AG09309 (cell line): Measurements from ENCODE around the gene FRAS1.
A peak's percentile ranks its signal among the peaks of the same experiment; 100 is the strongest.

ENCODE experiments used
- DNase-seq: peaks from one replicate; pipeline ENCODE4 v3.0.0-alpha.2; 2010; ENCODE audit warnings: low read depth
- H3K4me3 ChIP-seq: 2 replicates; pipeline ENCODE4 v1.5.1; 2011; ENCODE audit warnings: mild to moderate bottlenecking, low read depth, low read length, moderate library complexity; ENCODE audit not compliant: control insufficient read depth
- TF ChIP-seq, protein P1 (sequence below): IDR thresholded peaks from 2 replicates; pipeline ENCODE4 v1.5.1; 2011; ENCODE audit warnings: mild to moderate bottlenecking, low read depth, low read length, inconsistent platforms; ENCODE audit not compliant: insufficient read depth, control insufficient read depth; ENCODE audit errors: missing control alignments

FRAS1 gene

DNA sequence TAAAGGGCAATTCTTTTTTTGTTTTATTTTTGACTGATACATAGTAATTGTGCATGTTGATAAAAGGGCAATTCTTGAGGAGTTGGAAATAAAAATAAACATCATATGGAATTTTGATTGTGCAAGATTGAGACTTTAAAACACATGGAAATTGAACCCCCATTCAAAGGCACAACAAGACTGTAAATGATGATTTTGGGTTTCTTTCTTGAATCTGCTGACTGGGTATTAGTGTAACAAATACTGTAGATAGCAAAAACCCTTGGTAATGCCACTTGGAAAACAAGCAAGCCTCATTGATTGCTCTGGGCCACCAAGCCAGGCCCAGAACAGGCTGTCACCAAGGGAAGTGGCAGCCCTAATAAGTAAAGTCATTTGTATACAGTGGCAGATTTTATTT is 421.4 kb downstream of the FRAS1 start:
- DNase-seq, result no peak
- TF ChIP-seq, protein P1, sequence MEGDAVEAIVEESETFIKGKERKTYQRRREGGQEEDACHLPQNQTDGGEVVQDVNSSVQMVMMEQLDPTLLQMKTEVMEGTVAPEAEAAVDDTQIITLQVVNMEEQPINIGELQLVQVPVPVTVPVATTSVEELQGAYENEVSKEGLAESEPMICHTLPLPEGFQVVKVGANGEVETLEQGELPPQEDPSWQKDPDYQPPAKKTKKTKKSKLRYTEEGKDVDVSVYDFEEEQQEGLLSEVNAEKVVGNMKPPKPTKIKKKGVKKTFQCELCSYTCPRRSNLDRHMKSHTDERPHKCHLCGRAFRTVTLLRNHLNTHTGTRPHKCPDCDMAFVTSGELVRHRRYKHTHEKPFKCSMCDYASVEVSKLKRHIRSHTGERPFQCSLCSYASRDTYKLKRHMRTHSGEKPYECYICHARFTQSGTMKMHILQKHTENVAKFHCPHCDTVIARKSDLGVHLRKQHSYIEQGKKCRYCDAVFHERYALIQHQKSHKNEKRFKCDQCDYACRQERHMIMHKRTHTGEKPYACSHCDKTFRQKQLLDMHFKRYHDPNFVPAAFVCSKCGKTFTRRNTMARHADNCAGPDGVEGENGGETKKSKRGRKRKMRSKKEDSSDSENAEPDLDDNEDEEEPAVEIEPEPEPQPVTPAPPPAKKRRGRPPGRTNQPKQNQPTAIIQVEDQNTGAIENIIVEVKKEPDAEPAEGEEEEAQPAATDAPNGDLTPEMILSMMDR, result no peak
- no peak overlapping the region for H3K4me3 ChIP-seq

DNA sequence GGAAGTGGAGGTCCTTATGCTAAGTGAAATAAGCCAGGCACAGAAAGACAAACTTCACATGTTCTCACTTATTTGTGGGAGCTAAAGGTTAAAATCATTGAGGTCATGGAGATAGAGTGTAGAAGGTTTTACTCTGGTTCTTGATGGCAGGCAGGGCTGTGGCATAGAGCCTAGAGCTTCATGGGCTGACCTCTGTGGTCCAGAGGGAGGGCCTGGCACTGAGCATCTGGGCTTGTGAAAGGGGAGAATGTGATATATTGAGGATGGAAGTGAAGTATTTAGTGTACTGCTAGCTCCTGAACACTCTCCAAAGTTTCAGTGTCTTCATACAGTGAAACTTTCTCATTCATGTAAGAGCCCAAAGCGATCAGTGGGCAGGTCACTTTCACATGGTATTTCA is 423.2 kb downstream of the FRAS1 start:
- TF ChIP-seq, protein P1, result no peak
- no peak for DNase-seq

DNA sequence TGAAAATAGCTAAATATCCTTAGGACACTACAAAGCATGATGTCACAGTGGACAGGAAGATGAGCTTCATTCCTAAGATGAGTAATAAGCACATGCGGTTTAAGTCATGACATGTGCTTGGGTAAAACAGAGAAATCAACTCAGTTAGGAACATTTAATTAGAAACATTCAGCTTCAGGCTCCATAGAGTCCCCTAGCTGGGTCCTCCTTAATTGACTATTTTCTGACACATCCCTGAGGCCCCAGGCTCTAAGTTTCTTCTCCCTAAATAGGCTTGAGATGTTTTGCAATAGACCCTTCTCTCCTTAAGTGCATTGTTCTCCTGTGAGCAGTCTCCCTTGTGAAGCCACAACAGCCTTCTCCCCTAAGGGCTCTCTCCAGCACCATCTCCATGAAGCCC is 424.1 kb downstream of the FRAS1 start:
- TF ChIP-seq, protein P1, result no peak
- DNase-seq, result peak; percentile 86

More for the DNA sequence above, 423.2 kb downstream of the FRAS1 start:
- no peak overlapping the region for H3K4me3 ChIP-seq

DNA sequence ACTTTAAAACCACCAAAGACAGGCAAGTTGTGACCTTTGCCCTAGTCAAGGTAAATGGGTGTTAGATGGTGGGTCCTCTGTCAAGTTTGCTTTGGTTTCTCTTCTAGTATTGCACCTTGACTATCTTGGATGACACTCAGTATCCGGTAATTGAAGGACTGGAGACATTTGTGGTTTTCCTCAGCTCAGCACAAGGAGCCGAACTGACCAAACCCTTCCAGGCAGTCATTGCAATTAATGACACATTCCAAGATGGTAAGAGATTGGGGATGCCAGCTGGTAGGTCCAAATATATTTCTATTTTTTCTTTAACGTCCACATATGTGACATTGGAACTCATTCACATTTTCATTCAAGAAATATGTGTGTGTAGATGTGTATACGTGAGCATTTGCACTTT is 425.2 kb downstream of the FRAS1 start:
- DNase-seq, result no peak
- TF ChIP-seq, protein P1, result no peak
- no peak overlapping the region for H3K4me3 ChIP-seq

More for the DNA sequence above, 424.1 kb downstream of the FRAS1 start:
- H3K4me3 ChIP-seq, result no peak overlapping the region

DNA sequence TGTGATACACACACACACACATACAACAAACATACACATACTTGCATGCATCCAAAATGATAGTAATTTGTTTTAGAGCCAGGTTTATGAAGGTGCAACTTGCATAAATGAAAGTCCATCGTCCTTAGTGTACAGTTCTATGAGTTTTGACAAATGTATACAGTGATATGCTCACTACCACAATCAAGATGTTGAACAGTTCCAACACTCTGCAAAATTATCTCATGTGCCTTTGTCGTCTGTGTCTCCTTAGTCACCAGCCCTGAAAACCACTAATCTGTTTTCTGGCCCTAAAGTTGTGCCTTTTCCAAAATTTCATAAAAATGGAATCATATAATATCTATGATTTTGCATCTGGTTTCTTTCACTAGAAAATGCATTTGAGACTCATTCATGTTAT is 426.7 kb downstream of the FRAS1 start:
- H3K4me3 ChIP-seq, result no peak overlapping the region
- DNase-seq, result no peak
- TF ChIP-seq, protein P1, result no peak

DNA sequence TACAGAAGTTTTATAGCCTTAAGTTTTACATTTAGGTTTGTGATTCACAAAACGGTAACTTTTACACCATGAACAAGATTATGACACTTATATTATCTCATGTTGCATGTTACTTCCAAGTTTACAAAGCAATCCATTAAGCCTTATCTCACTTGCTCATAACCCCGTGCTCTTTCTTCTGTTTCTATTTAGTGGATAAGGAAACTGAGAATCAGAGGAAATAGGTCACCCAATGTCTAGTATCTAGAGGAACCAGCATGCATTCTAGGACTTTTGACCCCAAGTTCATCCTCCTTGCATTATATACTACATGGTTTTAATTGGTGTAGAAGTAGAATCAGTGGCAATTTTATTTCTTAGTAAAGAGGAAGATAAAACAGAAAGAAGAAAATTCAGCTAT is 427.5 kb downstream of the FRAS1 start:
- H3K4me3 ChIP-seq, result no peak overlapping the region
- DNase-seq, result no peak
- TF ChIP-seq, protein P1, result no peak

DNA sequence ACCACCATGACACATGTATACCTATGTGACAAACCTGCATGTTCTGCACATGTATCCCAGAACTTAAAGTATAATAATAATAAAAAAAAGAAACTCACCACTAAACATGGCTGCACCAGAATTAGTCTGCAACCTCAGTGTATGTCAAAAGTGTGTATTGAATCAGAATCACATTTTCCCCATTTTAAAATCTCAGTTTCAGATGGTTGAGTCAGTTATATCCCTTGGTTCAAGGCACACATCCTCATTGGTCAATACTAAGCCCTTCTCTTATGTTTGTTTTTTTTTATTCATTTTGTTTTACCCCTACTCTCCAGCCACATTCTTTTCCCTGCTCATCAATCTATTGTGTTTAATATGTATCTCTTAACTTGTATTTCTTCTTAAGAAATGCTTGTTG is 436.6 kb downstream of the FRAS1 start:
- TF ChIP-seq, protein P1, result no peak
- no peak overlapping the region for H3K4me3 ChIP-seq
- DNase-seq, result no peak
